ENCODE measurements around the gene GIGYF1.
A peak's percentile ranks its signal among the peaks of the same experiment; 100 is the strongest.
"Not testable (repeated sequence)": the region's sequence is repeated elsewhere in the genome, so short reads cannot be mapped to it uniquely, and the experiment has no call there.

Gene GIGYF1, protein sequence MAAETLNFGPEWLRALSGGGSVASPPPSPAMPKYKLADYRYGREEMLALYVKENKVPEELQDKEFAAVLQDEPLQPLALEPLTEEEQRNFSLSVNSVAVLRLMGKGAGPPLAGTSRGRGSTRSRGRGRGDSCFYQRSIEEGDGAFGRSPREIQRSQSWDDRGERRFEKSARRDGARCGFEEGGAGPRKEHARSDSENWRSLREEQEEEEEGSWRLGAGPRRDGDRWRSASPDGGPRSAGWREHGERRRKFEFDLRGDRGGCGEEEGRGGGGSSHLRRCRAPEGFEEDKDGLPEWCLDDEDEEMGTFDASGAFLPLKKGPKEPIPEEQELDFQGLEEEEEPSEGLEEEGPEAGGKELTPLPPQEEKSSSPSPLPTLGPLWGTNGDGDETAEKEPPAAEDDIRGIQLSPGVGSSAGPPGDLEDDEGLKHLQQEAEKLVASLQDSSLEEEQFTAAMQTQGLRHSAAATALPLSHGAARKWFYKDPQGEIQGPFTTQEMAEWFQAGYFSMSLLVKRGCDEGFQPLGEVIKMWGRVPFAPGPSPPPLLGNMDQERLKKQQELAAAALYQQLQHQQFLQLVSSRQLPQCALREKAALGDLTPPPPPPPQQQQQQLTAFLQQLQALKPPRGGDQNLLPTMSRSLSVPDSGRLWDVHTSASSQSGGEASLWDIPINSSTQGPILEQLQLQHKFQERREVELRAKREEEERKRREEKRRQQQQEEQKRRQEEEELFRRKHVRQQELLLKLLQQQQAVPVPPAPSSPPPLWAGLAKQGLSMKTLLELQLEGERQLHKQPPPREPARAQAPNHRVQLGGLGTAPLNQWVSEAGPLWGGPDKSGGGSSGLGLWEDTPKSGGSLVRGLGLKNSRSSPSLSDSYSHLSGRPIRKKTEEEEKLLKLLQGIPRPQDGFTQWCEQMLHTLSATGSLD (N-terminal part only)

DNA sequence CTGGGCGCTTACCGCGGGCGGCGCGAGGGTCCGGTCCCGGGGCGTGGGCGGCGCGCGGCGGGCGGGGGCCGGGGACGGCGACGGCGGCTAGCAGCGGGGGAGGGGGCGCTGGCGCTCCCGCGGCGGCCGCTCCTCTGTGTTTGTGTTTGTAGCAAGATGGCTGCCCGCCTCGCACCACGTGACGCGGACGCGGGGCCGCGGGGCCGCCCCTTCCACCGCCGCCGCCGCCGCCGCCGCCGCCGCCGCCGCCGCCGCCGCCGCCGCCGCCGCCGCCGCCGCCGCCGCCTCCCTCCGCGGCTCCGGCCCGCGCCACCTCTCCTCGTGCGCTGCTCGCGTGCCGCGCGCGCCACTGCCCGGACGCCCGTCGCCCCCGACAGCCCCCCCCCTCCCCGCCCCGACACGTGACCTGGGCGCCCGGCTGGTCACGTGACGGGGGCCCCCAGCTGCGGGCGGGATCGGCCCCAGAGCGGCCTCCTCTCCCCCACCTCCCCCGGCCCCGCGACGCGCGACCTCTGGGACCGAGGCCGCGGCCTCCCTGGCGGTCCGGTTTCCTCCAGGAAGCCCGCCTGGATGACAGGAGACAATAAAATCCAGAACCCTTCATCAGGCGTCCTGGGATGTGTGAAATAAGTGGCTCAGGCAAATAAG, at the start of gene GIGYF1:
TSS of gene GIGYF1 (minus strand) at position 153 of the 648 bp plus-strand sequence. CDS start 6,012 bp downstream, outside the sequence.
- peak; percentile 55 for DNase-seq (ENCODE audit: low read depth in 2 of 2)

DNA sequence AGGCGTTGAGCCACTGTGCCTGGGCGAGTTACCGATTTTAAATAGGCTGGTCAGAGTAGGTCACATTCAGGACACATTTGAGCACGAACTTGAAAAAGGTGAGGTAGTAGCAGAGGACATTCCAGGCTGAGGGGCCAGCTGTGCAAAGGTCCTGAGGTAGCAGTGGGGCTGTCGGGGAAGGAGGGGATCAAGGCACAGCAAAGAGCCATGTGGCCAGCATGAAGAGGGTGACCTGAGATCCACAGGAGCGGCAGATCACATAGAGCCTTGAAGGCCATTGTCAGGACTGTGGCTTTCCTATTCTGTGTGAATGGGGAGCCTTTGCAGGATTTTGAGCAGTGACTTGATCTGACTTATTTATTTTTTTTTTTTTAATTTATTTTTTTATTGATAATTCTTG, 45.9 kb upstream of the GIGYF1 start:
- DNase-seq (ENCODE audit: low read depth in 2 of 2), result no peak

DNA sequence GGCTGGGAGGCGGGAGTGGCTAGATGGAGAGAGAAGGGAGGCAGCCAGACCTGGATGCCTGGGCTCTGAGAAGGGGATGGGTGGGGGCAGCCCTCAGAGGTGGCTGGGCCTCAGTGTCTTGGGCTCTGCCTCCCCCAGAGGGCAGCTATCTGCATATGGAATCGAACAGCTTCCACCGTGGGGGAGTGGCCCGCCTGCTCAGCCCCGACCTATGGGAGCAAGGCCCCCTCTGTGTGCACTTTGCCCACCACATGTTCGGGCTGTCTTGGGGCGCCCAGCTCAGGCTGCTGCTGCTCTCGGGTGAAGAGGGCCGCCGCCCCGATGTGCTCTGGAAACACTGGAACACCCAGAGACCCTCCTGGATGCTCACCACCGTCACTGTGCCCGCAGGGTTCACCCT, 42.6 kb upstream of the GIGYF1 start:
- no peak for DNase-seq (ENCODE audit: low read depth in 2 of 2)

DNA sequence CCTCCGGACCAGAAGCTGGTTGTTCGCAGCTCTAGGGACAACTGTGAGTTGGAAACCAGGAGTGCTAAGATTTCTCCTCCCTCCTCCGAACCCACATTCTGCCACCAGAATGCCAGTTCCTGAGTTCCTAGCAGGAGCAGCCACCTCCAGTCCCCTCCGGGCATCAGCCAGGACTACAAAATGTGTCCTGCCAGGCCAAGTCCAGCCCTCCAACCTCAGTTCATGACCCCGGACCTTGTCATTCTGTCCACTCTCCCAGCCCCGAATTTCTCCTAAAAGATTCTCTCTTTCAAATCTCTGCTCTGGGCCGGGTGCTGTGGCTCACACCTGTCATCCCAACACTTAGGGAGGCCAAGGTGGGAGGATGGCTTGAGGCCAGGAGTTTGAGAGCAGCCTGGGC, 41.7 kb upstream of the GIGYF1 start:
- no peak for DNase-seq (ENCODE audit: low read depth in 2 of 2)

DNA sequence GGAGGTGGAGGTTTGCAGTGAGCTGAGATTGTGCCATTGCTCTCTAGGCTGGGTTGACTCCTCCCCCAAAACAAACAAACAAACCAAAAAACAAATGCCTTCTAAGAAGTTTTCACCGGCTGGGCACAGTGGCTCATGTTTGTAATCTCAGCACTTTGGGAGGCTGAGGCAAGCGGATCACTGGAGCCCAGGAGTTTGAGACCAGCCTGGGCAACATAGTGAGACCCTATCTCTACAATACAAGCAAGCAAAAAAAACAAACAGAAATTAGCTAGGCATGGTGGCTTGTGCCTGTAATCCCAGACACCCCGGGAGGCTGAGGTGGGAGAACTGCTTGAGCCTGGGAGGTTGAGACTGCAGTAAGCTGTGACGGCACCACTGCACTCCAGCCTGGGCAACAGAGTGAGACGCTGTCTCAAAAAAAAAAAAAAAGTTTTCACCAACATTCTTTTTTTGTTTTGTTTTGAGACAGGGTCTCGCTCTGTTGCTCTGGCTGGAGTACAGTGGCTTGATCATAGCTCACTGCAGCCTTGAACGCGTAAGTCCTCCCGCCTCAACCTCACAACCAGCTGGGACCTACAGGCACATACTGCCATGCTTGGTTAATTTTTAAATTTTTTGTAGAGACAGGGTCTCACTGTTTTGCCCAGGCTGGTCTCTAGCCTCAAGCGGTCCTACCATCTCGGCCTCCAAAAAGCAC, 38.0 kb upstream of the GIGYF1 start:
- DNase-seq (ENCODE audit: low read depth in 2 of 2), result no peak

DNA sequence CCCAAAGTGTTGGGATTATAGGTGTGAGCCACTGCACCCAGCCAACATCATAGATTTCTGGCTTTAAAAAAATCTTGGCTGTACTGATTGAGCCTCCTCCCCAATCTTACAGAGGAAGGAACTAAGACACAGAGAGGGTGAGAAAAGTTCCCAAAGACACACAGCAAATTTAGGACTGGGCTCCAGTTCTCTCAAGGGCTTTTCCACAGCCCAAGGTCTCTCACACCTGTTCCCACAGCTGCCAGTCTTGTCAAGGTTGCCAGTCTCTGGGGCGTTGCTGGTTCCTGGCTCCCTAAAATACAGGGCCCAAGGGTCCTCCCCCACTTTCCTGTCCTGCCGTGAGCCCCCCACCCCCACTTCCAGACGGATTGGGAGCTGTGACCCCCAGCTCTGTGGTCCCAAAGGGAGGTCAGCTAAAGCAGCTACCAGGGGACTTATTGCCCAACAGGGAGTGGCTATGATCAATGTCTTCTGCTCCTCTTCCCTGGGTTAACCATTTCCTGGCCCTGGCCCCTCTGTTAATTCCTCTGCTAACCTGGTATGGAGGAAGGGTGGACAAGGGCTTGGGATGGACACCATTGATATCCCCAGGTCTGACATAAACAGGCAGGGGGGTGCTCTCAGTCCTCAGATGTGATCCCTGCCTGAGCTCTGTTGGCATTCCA, 36.2 kb upstream of the GIGYF1 start:
- DNase-seq (ENCODE audit: low read depth in 2 of 2), result no peak

DNA sequence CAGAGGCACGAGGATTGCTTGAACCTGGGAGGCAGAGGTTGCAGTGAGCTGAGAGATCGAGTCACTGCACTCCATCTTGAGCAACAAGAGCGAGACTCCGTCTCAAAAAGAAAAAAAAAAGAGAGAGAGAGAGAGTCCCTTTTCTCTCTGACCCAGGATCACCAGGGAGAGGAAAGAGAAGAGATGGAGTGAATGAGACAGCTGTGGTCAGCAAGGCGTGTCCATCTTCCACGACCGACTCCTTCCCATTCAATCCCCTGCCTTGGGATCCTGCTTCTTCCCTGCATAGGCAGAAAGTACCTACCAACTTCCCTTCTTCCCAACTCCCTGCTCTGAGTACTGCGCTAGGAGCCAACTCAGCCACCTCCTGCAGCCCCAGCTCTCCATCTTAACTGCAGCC, 34.1 kb upstream of the GIGYF1 start:
- DNase-seq (ENCODE audit: low read depth in 2 of 2), result no peak

DNA sequence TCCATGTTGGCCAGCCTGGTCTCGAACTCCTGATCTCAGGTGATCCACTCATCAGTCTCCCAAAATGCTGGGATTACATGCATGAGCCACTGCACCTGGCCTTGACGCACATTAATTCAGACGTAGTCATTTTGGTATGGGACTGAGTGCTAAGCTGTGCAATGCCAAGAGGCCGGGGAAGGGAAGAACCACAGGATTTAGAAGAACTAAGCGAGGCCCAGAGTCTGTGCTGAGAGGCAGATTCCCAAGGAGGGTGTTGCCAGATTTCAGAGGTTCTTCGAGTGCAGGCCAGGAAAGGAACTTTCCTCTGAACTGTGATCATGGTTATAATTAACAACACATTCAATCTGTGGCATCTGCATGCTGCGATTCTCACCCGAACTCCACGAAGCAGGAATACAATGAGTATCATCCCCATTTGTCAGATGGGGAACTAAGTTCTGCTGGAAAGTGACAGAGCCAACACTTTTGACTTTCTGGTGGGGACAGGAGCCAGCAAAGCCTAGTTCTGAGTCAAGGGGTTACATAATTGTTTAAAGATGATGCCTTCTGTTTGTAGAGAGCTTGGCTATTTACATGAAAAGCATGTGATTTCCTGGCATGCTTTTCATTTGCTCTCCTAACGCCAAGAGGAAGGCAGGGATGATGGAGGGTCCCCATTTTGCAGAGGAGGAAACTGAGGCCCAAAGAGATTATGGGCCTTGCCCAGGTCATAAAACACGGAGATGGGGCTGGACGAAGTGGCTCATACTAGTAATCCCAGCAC, 33.1 kb upstream of the GIGYF1 start:
- no peak for DNase-seq (ENCODE audit: low read depth in 2 of 2)

DNA sequence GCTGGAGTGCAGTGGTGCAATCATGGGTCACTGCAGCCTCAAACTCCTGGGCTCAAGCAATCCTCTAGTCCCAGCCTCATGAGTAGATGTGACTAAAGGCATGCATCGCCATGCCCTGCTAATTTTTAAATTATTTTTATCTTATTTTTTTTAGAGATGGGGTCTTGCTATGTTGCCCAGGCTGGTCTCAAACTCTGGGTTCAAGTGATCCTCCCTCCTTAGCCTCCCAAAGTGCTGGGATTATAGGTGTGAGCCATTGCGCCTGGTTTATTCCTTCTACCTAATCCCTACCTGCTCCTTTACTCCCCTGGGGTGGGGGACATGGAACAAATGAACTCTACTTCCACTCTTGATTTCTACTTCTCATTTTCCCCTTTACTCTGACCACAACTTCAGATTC, 30.3 kb upstream of the GIGYF1 start:
- DNase-seq (ENCODE audit: low read depth in 2 of 2), result not testable (repeated sequence)

DNA sequence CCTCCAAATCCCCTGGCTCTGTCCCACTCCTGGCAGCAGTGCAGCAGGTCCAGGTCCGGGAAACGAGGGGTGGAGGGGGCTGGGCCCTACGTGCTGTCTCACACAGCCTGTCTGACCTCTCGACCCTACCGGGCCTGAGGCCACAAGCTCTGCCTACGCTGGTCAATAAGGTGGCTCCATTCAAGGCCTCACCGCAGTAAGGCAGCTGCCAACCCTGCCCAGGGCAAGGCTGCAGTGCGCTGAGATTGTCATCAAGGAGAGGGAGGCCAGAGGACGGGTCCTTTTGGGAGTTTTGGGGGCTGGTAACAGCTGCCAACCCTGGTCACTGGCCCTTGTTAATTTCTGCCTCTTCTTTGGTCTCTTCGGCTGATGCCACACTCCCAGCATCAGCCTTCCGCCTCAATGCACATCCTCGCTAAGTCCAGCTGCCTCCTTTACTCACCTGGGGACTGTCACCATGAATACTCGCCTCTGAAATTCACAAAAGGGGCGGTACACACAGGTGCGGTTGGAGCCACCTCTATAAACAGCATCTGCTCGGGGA, 29.8 kb upstream of the GIGYF1 start:
- DNase-seq (ENCODE audit: low read depth in 2 of 2), result no peak

DNA sequence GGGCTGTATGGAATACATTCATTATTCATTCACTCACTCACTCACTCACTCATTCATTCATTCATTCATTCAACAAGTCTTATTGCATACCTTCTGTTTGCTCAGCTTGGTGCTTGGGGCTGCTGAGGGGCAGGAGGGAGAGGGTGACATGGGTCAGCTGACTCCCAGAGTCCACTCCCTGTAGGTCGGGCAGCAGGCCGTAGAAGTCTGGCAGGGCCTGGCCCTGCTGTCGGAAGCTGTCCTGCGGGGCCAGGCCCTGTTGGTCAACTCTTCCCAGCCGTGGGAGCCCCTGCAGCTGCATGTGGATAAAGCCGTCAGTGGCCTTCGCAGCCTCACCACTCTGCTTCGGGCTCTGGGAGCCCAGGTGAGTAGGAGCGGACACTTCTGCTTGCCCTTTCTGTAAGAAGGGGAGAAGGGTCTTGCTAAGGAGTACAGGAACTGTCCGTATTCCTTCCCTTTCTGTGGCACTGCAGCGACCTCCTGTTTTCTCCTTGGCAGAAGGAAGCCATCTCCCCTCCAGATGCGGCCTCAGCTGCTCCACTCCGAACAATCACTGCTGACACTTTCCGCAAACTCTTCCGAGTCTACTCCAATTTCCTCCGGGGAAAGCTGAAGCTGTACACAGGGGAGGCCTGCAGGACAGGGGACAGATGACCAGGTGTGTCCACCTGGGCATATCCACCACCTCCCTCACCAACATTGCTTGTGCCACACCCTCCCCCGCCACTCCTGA, 28.6 kb upstream of the GIGYF1 start:
- DNase-seq (ENCODE audit: low read depth in 2 of 2), result no peak

DNA sequence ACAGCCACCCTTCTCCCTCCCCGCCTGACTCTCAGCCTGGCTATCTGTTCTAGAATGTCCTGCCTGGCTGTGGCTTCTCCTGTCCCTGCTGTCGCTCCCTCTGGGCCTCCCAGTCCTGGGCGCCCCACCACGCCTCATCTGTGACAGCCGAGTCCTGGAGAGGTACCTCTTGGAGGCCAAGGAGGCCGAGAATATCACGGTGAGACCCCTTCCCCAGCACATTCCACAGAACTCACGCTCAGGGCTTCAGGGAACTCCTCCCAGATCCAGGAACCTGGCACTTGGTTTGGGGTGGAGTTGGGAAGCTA, 27.4 kb upstream of the GIGYF1 start:
- no peak for DNase-seq (ENCODE audit: low read depth in 2 of 2)

DNA sequence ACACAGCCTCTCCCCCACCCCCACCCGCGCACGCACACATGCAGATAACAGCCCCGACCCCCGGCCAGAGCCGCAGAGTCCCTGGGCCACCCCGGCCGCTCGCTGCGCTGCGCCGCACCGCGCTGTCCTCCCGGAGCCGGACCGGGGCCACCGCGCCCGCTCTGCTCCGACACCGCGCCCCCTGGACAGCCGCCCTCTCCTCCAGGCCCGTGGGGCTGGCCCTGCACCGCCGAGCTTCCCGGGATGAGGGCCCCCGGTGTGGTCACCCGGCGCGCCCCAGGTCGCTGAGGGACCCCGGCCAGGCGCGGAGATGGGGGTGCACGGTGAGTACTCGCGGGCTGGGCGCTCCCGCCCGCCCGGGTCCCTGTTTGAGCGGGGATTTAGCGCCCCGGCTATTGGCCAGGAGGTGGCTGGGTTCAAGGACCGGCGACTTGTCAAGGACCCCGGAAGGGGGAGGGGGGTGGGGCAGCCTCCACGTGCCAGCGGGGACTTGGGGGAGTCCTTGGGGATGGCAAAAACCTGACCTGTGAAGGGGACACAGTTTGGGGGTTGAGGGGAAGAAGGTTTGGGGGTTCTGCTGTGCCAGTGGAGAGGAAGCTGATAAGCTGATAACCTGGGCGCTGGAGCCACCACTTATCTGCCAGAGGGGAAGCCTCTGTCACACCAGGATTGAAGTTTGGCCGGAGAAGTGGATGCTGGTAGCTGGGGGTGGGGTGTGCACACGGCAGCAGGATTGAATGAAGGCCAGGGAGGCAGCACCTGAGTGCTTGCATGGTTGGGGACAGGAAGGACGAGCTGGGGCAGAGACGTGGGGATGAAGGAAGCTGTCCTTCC, 26.8 kb upstream of the GIGYF1 start:
- DNase-seq (ENCODE audit: low read depth in 2 of 2), result no peak

DNA sequence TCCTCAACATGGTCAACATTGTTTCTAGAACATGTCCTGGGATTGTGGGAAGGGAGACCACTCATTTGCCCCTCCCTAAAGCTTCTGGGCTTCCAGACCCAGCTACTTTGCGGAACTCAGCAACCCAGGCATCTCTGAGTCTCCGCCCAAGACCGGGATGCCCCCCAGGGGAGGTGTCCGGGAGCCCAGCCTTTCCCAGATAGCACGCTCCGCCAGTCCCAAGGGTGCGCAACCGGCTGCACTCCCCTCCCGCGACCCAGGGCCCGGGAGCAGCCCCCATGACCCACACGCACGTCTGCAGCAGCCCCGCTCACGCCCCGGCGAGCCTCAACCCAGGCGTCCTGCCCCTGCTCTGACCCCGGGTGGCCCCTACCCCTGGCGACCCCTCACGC, 26.2 kb upstream of the GIGYF1 start, which contains the start of gene EPO:
TSS of gene EPO (plus strand) at position 190 of the 392 bp plus-strand sequence. CDS start 513 bp downstream, outside the sequence.
- no peak for DNase-seq (ENCODE audit: low read depth in 2 of 2)

DNA sequence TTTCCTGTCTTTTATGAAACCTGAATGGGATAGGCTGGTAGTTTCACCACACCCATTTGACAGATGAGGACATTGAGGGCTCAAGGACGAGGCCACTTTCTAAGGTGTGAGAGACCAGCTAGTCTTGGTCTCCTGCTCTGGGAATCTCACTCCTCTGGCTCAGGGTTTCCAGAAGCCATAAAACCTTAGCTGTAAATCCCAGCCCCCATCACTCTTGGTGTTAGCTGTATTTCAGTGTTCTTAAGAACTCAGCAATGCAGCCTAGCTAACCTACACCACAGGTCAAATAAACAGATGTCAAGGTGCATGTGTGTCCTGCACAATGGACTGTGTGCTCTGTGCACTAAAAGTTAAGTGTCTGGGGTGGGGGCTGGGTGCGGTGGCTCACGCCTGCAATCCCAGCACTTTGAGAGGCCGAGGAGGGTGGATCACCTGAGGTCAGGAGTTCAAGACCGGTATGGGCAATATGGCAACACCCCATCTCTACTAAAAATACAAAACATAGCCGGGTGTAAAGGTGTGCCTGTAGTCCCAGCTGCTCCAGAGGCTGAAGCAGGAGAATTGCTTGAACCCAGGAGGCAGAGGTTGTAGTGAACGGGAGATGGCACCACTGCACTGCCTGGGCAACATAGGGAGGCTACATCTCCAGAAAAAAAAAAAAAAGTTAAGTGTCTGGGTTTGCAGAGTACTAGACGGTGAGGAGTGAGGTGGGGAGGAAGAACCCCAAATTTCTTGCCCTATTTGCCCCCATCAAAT, 25.7 kb upstream of the GIGYF1 start:
- DNase-seq (ENCODE audit: low read depth in 2 of 2), result no peak

DNA sequence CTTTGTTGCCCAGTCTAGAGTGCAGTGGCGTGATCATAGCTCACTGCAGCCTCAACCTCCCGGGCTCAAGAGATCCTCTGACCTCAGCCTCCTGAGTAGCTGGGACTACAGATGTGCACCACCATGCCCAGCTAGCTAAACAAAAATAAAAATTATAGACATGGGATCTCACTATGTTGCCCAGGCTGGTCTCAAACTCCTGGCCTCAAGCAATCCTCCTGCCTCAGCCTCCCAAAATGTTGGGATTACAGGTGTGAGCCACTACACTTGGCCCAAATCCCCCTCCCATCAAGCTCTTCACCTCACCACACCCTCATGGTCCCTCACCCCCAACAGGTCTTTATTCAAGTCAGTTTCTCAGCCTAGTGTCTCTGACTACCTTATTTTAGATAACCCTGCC, 23.0 kb upstream of the GIGYF1 start:
- DNase-seq (ENCODE audit: low read depth in 2 of 2), result not testable (repeated sequence)

DNA sequence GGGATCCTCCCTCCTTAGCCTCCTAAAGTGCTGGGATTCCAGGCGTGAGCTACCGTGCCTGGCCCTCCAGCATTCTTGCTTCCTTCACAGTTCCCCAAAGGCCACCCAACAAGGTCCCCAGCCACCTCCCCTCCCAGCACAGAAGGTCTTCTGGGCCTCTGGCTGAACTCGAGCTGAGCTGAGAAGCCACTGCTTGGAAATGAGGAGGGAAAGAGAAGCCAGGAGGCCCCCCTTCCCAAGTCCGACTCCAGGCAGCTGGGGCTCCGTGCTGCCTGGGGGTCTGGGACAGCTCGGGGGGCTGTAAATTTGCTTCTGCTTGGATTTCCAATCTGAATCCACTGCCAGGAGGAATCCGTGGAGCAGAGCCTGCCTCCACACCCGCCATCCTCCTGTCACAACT, 20.7 kb upstream of the GIGYF1 start:
- no peak for DNase-seq (ENCODE audit: low read depth in 2 of 2)

DNA sequence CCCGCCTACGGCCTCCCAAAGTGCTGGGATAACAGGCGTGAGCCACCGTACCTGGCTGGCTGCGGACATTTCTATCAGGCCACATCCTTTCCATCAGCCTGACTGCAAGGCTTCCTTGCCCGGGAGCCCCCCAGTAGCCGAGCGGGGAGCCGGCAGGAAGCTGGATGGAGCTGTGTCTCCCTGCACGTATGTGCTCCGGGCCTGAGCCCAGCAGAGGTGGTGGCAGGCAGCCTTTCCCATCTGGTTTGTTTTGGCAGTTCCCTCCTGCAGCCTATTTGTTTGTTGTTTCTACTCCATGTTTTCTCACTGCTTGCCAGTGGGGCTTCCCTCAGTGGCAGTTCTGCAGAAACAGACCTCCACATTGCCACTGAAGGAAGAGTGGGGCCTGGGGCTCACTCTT, 17.3 kb upstream of the GIGYF1 start:
- no peak for DNase-seq (ENCODE audit: low read depth in 2 of 2)

Data from stimulated activated CD8-positive, alpha-beta memory T cell treated with anti-CD3 and anti-CD28 coated beads, Interleukin-15, amount 100 ng/mL, for 48 hours (primary cell).